ENCODE data around the gene GPR84. TPM values are rescaled to one million over a fixed set of nuclear protein-coding genes. Genes with fewer than 3 reads are reported as not detected.

GPR84 gene
- total RNA-seq, 1 donor from 2014 or later = not detected

DNA sequence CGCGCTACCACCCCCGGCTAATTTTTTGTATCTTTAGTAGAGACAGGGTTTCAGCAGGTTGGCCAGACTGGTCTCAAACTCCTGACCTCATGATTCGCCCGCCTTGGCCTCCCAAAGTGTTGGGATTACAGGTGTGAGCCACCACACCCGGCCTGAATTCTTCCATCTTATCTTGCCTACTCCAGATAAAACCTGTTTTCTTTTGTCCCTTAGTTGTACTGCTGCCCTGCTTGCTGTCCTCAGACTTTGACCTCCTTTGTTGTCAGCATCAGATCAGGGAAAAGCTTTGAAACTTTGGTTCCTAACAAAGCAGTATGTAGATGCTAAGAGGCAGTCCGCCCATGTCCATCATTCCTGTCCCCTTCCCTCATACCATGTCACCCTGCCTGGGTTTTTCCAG, 23.4 kb downstream of the GPR84 start:
- ChIA-PET CTCF (interaction anchor here (0.5 to 1.1 kb wide), 3 partner anchors 19 to 161 kb away, joined by 3 to 7 read pairs (median 4); no protein-coding TSS in a partner anchor), POLR2A (interaction anchor here (0.6 kb wide), 1 partner anchor 446 kb away, joined by 3 read pairs; no protein-coding TSS in a partner anchor)
- Mint-ChIP-seq H3K27me3 (no peaks in the 10 kb centered on the region), H3K9me3 (no peaks in the 10 kb centered on the region), H3K36me3 (ENCODE audit: low read depth) (peaks cover 61% of the 10 kb centered on the region), H3K4me3 (no peak overlapping the region), H3K4me1 (peaks cover 10% of the 10 kb centered on the region), H3K27ac (no peak overlapping the region)
- DNase-seq (no peak), ATAC-seq (ENCODE audit: low read depth) (no peak)
- TF ChIP-seq, protein P1, sequence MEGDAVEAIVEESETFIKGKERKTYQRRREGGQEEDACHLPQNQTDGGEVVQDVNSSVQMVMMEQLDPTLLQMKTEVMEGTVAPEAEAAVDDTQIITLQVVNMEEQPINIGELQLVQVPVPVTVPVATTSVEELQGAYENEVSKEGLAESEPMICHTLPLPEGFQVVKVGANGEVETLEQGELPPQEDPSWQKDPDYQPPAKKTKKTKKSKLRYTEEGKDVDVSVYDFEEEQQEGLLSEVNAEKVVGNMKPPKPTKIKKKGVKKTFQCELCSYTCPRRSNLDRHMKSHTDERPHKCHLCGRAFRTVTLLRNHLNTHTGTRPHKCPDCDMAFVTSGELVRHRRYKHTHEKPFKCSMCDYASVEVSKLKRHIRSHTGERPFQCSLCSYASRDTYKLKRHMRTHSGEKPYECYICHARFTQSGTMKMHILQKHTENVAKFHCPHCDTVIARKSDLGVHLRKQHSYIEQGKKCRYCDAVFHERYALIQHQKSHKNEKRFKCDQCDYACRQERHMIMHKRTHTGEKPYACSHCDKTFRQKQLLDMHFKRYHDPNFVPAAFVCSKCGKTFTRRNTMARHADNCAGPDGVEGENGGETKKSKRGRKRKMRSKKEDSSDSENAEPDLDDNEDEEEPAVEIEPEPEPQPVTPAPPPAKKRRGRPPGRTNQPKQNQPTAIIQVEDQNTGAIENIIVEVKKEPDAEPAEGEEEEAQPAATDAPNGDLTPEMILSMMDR (IDR thresholded peaks at IDR 0.05) = no peak
- intact Hi-C loops (cut with micrococcal nuclease) = no loop called here

DNA sequence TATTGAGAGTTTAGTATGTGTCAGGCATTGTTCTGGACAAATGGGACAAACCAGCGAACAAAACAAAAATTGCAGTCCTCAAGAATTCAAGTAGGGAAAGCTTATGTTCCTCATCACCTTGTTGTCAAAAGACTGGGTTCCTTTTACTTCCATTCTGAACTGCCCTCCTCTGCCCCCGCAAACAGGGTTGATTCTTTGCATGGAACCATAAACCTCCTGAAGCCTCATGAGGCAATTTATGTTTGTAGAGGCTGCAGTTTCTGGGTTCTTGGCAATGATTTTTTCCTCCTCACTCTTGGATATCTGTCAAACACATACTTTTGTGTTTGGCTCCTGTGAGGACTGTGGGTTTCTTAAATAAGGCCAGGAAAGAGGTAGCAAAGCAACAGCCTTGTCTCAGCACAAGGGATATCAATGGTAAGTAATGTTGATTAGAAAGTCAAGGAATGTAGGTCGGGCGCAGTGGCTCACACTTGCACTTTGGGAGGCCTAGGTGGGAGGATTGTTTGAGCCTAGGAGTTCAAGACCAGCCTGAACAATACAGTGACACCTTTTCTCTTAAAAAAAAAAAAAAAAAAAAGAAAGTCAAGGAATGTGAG, 25.5 kb downstream of the GPR84 start:
- H3K9me3 Mint-ChIP-seq = no peaks in the 10 kb centered on the region
- ATAC-seq (ENCODE audit: low read depth) = no peak
- ChIA-PET POLR2A (interaction anchor here (0.6 to 1.5 kb wide), 2 partner anchors 21 to 30 kb away, joined by 3 to 6 read pairs; no protein-coding TSS in a partner anchor), CTCF (interaction anchor here (1.2 kb wide), 1 partner anchor 14 kb away, joined by 4 read pairs; the partner anchor contains the start of gene COPZ1)
- H3K27ac Mint-ChIP-seq = no peak overlapping the region
- intact Hi-C loops (cut with micrococcal nuclease) = no loop called here
- no peaks in the 10 kb centered on the region for H3K27me3 Mint-ChIP-seq
- peaks cover 6% of the 10 kb centered on the region for H3K4me1 Mint-ChIP-seq
- TF ChIP-seq, protein P1 (IDR thresholded peaks at IDR 0.05) = no peak
- H3K36me3 Mint-ChIP-seq (ENCODE audit: low read depth) = peaks cover 47% of the 10 kb centered on the region
- no peak for DNase-seq
- H3K4me3 Mint-ChIP-seq = no peak overlapping the region

DNA sequence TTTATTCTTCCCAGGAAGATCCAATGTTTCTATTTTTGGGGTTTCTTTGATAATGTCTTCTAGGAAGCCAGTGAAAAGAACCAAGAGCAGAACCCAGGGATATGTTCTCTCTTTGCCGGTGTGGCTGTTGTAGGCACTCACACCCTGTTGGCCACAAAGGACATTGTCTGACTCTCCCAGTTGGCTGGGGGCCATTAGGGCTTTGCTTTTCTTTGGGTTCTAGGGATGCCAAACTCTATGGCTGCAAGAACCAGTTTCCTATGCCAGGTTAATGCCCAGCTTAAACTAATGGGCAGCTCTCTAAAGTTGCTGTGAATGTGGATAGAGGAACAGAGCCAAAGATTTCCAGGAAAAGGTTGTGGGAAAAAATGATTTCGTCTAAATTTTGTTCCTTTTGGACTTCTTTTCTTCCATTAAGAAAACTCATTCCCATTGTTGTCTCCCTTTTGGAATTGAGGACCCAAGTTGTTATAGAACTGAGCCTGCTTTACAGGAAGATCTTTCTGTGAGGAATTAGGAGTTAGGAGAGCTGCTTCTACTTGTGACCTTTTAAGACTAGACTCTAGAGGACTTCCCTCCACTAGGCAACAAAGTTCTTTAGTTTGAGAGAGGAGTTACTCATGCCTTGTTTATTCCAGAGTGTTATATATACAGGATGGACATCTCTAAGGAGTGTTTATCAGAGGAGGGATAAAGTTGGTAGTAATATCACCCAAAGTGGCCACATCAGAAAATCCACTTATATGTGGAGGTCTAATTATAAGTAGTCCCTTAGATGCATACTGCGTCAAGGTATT, 26.2 kb downstream of the GPR84 start:
- intact Hi-C loops (cut with micrococcal nuclease) = no loop called here
- Mint-ChIP-seq H3K27me3 (no peaks in the 10 kb centered on the region), H3K4me1 (peaks cover 9% of the 10 kb centered on the region), H3K4me3 (no peak overlapping the region), H3K9me3 (no peaks in the 10 kb centered on the region), H3K27ac (no peak overlapping the region), H3K36me3 (ENCODE audit: low read depth) (peaks cover 43% of the 10 kb centered on the region)
- TF ChIP-seq, protein P1 (IDR thresholded peaks at IDR 0.05) = no peak
- ChIA-PET CTCF (interaction anchor here (0.7 to 3.1 kb wide), 10 partner anchors 9 to 130 kb away, joined by 3 to 22 read pairs (median 4); partner anchors contain the start of gene COPZ1), POLR2A (interaction anchor here (0.6 to 1.5 kb wide), 3 partner anchors 21 to 48 kb away, joined by 3 to 6 read pairs (median 4); no protein-coding TSS in a partner anchor)
- ATAC-seq (ENCODE audit: low read depth) (no peak), DNase-seq (no peak)

DNA sequence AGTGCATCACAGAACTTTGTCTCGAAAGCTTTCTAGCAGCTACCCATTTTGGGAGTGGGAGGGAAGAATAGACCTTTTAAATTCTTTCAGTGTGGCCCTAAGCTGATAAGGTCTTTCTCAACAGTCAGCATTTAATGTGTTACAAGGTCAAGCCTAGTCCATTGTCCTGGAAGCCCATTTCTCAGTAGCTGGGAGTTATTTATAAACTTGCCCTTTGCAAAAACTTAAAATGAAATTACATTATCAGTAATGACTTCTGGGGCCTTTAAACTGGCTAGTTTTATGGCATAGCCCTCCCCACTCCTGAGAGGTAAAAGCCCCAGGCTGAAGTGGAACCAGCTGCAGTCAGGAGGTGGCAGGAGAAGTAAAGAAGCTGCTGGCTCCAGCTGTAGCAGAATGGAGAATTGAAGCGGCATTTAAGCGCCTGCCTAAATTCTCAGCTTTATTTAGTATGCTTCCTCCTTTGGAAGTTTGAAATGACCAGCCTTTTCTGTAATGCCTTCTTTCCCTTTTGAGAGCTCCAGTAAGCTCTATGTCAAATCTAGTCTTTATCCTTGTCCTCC, 26.9 kb downstream of the GPR84 start:
- ChIA-PET CTCF (interaction anchor here (0.7 to 3.1 kb wide), 9 partner anchors 9 to 129 kb away, joined by 3 to 22 read pairs (median 4); partner anchors contain the start of gene COPZ1), POLR2A (interaction anchor here (0.6 to 1.5 kb wide), 4 partner anchors 22 to 59 kb away, joined by 3 to 4 read pairs (median 4); no protein-coding TSS in a partner anchor)
- intact Hi-C loops (cut with micrococcal nuclease) = no loop called here
- H3K27ac Mint-ChIP-seq = no peak overlapping the region
- H3K9me3 Mint-ChIP-seq = no peaks in the 10 kb centered on the region
- no peak for ATAC-seq (ENCODE audit: low read depth)
- H3K4me1 Mint-ChIP-seq = peaks cover 9% of the 10 kb centered on the region
- TF ChIP-seq, protein P1 (IDR thresholded peaks at IDR 0.05) = no peak
- H3K27me3 Mint-ChIP-seq = no peaks in the 10 kb centered on the region
- no peak overlapping the region for H3K4me3 Mint-ChIP-seq
- no peak for DNase-seq
- H3K36me3 Mint-ChIP-seq (ENCODE audit: low read depth) = peaks cover 36% of the 10 kb centered on the region
